ENCODE results near the gene SLC46A2. TPM values are rescaled to one million over a fixed set of nuclear protein-coding genes. Genes with fewer than 3 reads are reported as not detected.

Gene SLC46A2
- total RNA-seq, 2 donors from 2014 or later = not detected

GRCh38 chr9:112860451-112860850, 30.2 kb downstream of the SLC46A2 start:
- DNase-seq = no peak
- peaks cover 10% of the 10 kb centered on the region for H3K9me3 ChIP-seq (ENCODE audit: control insufficient read depth, low read length)
- Mint-ChIP-seq H3K36me3 (ENCODE audit: low read depth) (peaks cover 8% of the 10 kb centered on the region), H3K4me3 (no peak overlapping the region), H3K27ac (no peak overlapping the region), H3K4me1 (peaks cover 11% of the 10 kb centered on the region), H3K27me3 (ENCODE audit: insufficient read depth) (no peaks in the 10 kb centered on the region), H3K9me3 (peaks cover 8% of the 10 kb centered on the region)
- no peaks in the 10 kb centered on the region for H3K27me3 ChIP-seq (ENCODE audit: control insufficient read depth, insufficient read depth, low read length, poor library complexity, severe bottlenecking)
- peak overlapping the region; percentile 28 for H3K4me3 ChIP-seq (ENCODE audit: low read length)
- no peaks in the 10 kb centered on the region for H3K4me1 ChIP-seq (ENCODE audit: control insufficient read depth, insufficient read depth, low read length)
- no peaks in the 10 kb centered on the region for H3K36me3 ChIP-seq (ENCODE audit: control insufficient read depth, insufficient read depth, low read length)
- H3K9ac ChIP-seq (ENCODE audit: extremely low read depth, low read length, poor library complexity, severe bottlenecking) = no peak overlapping the region
- WGBS, 2 experiments (ENCODE audit: insufficient coverage in 1 of 2, insufficient read length in 1 of 2) = 100% methylated on average over 1 of the region's 1 CpG
- no peak overlapping the region for H3K27ac ChIP-seq (ENCODE audit: low read depth, low read length)
- no peak for TF ChIP-seq CTCF (conservative IDR thresholded peaks at IDR 0.05)

GRCh38 chr9:112858625-112859147, 32.0 kb downstream of the SLC46A2 start:
- no peak overlapping the region for H3K4me3 Mint-ChIP-seq

DNA sequence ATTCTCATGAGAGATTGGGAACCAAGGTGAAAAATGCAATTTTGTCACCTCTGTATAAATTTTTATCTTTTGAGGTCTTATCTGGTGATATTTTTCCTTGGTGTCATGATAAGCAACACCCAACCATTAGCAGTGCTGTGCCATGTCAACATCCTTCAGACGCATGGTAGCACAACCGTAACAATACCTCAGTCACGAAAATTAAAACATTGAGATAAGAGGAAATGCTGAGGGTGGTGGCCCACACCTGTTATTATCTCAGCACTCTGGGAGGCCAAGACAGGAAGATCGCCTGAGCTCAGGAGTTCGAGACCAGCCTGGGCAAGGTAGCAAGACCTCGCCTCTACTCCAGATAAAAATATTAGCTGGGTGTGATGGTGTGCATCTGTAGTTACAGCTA, 32.7 kb downstream of the SLC46A2 start:
- no peak overlapping the region for H3K4me3 ChIP-seq (ENCODE audit: low read length)
- no peak overlapping the region for H3K27ac ChIP-seq (ENCODE audit: low read depth, low read length)
- no peaks in the 10 kb centered on the region for H3K4me1 ChIP-seq (ENCODE audit: control insufficient read depth, insufficient read depth, low read length)
- H3K36me3 ChIP-seq (ENCODE audit: control insufficient read depth, insufficient read depth, low read length) = no peaks in the 10 kb centered on the region
- no peak for TF ChIP-seq CTCF (conservative IDR thresholded peaks at IDR 0.05)
- Mint-ChIP-seq H3K27ac (no peak overlapping the region), H3K27me3 (ENCODE audit: insufficient read depth) (no peaks in the 10 kb centered on the region), H3K36me3 (ENCODE audit: low read depth) (peaks cover 14% of the 10 kb centered on the region), H3K4me1 (peaks cover 16% of the 10 kb centered on the region), H3K4me3 (no peak overlapping the region), H3K9me3 (peaks cover 8% of the 10 kb centered on the region)
- DNase-seq = no peak
- peaks cover 10% of the 10 kb centered on the region for H3K9me3 ChIP-seq (ENCODE audit: control insufficient read depth, low read length)
- 90 to 93% methylated on average over 5 to 6 of the region's 6 CpGs for WGBS, 2 experiments (ENCODE audit: insufficient coverage in 1 of 2, insufficient read length in 1 of 2)
- H3K27me3 ChIP-seq (ENCODE audit: control insufficient read depth, insufficient read depth, low read length, poor library complexity, severe bottlenecking) = no peaks in the 10 kb centered on the region
- no peak overlapping the region for H3K9ac ChIP-seq (ENCODE audit: extremely low read depth, low read length, poor library complexity, severe bottlenecking)

More at GRCh38 chr9:112858625-112859147, 32.0 kb downstream of the SLC46A2 start:
- Histone ChIP-seq H3K9me3 (ENCODE audit: control insufficient read depth, low read length) (peaks cover 10% of the 10 kb centered on the region), H3K9ac (ENCODE audit: extremely low read depth, low read length, poor library complexity, severe bottlenecking) (no peak overlapping the region), H3K27me3 (ENCODE audit: control insufficient read depth, insufficient read depth, low read length, poor library complexity, severe bottlenecking) (no peaks in the 10 kb centered on the region), H3K4me1 (ENCODE audit: control insufficient read depth, insufficient read depth, low read length) (no peaks in the 10 kb centered on the region), H3K27ac (ENCODE audit: low read depth, low read length) (no peak overlapping the region), H3K4me3 (ENCODE audit: low read length) (no peak overlapping the region), H3K36me3 (ENCODE audit: control insufficient read depth, insufficient read depth, low read length) (no peaks in the 10 kb centered on the region)
- H3K27ac Mint-ChIP-seq = no peak overlapping the region
- no peaks in the 10 kb centered on the region for H3K27me3 Mint-ChIP-seq (ENCODE audit: insufficient read depth)
- H3K4me1 Mint-ChIP-seq = peaks cover 16% of the 10 kb centered on the region
- peaks cover 8% of the 10 kb centered on the region for H3K9me3 Mint-ChIP-seq
- 87 to 93% methylated on average over 3 to 6 of the region's 6 CpGs for WGBS, 2 experiments (ENCODE audit: insufficient coverage in 1 of 2, insufficient read length in 1 of 2)
- DNase-seq = no peak
- peaks cover 11% of the 10 kb centered on the region for H3K36me3 Mint-ChIP-seq (ENCODE audit: low read depth)
- TF ChIP-seq CTCF (conservative IDR thresholded peaks at IDR 0.05) = no peak
